Measurements from ENCODE around the gene CFAP161.
"Not testable (repeated sequence)": the region's sequence is repeated elsewhere in the genome, so short reads cannot be mapped to it uniquely, and the experiment has no call there.

Gene CFAP161

GRCh38 chr15:81111510-81112470 is 22.3 kb upstream of the CFAP161 start:
- ATAC-seq (replicated peaks; ENCODE audit: extremely low read depth, poor library complexity, severe bottlenecking) (no peak), DNase-seq (ENCODE audit: low spot score in 2 of 2) (no peak)
- Mint-ChIP-seq H3K27me3 (peaks cover 81% of the 10 kb centered on the region), H3K4me3 (no peak overlapping the region), H3K36me3 (ENCODE audit: insufficient read depth) (no peaks in the 10 kb centered on the region), H3K4me1 (no peaks in the 10 kb centered on the region), H3K27ac (ENCODE audit: low read depth) (no peak overlapping the region), H3K9me3 (no peaks in the 10 kb centered on the region)

GRCh38 chr15:81113204-81113657 is 20.8 kb upstream of the CFAP161 start:
- Mint-ChIP-seq H3K27ac (ENCODE audit: low read depth) (no peak overlapping the region), H3K36me3 (ENCODE audit: insufficient read depth) (no peaks in the 10 kb centered on the region), H3K4me1 (no peaks in the 10 kb centered on the region), H3K27me3 (peaks cover 86% of the 10 kb centered on the region), H3K4me3 (no peak overlapping the region), H3K9me3 (no peaks in the 10 kb centered on the region)
- no peak for ATAC-seq (replicated peaks; ENCODE audit: extremely low read depth, poor library complexity, severe bottlenecking)
- no peak for DNase-seq (ENCODE audit: low spot score in 2 of 2)

- no peak overlapping the region for H3K4me3 Mint-ChIP-seq
- H3K36me3 Mint-ChIP-seq (ENCODE audit: insufficient read depth) = no peaks in the 10 kb centered on the region
- no peaks in the 10 kb centered on the region for H3K9me3 Mint-ChIP-seq
- DNase-seq (ENCODE audit: low spot score in 2 of 2) = no peak
- no peaks in the 10 kb centered on the region for H3K4me1 Mint-ChIP-seq
- ATAC-seq (replicated peaks; ENCODE audit: extremely low read depth, poor library complexity, severe bottlenecking) = no peak
- H3K27me3 Mint-ChIP-seq = peaks cover 85% of the 10 kb centered on the region
- no peak overlapping the region for H3K27ac Mint-ChIP-seq (ENCODE audit: low read depth)
Observed at GRCh38 chr15:81113861-81114291, 20.2 kb upstream of the CFAP161 start.

DNA sequence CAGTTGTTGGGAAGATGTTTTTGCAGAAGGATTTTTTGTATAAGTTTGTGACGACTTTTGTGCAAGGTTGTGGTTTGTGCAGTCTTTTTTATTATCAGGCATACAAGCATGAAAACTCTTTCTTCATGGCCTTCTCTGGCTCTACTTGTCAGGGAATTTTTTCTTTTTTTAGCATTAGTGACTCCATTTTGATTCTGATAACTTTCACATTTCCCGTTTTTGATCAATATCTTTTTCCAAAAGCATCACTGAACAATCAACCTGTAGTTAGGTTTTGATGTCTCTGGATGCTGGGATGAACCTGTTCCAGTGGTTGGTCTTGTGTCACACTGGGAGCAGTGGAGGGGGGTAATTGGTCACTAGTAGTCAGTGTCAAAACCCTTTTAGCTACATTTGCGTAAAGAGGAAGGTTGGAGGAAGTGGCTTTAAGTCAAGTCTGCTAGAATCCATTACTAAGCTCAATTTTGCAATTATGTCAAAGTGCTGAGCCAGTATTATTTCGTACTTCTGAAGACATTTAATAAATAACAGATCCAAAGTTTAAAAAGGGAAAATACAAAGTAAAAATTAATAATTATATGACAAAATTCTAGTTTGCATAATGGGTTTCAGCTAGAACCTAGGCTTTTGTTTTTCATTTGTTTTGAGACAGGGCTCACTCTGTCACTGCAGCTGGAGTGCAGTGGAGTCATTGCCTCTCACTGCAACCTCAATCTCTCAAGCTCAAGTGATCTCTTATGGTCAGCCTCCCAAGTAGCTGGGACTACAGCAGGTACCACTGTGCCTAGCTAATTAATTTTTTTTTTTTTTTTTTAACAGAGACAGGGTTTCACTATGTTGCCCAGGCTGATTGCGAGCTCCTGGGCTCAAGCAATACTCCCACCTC is 18.8 kb upstream of the CFAP161 start:
- H3K36me3 Mint-ChIP-seq (ENCODE audit: insufficient read depth) = no peaks in the 10 kb centered on the region
- no peak for DNase-seq (ENCODE audit: low spot score in 2 of 2)
- H3K9me3 Mint-ChIP-seq = no peaks in the 10 kb centered on the region
- ATAC-seq (replicated peaks; ENCODE audit: extremely low read depth, poor library complexity, severe bottlenecking) = no peak
- H3K27ac Mint-ChIP-seq (ENCODE audit: low read depth) = no peak overlapping the region
- H3K4me1 Mint-ChIP-seq = no peaks in the 10 kb centered on the region
- H3K4me3 Mint-ChIP-seq = no peak overlapping the region
- peaks cover 75% of the 10 kb centered on the region for H3K27me3 Mint-ChIP-seq

DNA sequence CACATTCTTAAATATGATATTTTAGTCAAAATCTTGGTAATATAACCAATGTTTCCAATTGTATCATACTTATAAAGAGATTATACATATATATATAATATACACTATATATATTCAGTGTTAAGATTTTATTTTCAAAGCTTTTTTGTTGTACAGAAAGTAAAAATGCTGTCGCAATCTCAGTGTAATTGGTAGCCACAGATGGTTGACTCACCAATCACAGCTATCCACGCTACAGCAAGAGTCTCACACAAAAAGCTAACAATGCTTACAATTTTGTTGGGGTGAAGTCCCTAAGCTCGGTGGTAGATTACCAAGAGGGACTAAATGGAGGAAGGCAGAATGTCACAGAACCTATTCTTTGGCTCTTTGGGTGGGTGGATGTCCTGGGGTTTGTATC is 16.9 kb upstream of the CFAP161 start:
- H3K9me3 Mint-ChIP-seq = no peaks in the 10 kb centered on the region
- DNase-seq (ENCODE audit: low spot score in 2 of 2) (no peak), ATAC-seq (replicated peaks; ENCODE audit: extremely low read depth, poor library complexity, severe bottlenecking) (no peak)
- peaks cover 62% of the 10 kb centered on the region for H3K27me3 Mint-ChIP-seq
- H3K4me1 Mint-ChIP-seq = no peaks in the 10 kb centered on the region
- H3K4me3 Mint-ChIP-seq = no peak overlapping the region
- no peak overlapping the region for H3K27ac Mint-ChIP-seq (ENCODE audit: low read depth)
- no peaks in the 10 kb centered on the region for H3K36me3 Mint-ChIP-seq (ENCODE audit: insufficient read depth)

DNA sequence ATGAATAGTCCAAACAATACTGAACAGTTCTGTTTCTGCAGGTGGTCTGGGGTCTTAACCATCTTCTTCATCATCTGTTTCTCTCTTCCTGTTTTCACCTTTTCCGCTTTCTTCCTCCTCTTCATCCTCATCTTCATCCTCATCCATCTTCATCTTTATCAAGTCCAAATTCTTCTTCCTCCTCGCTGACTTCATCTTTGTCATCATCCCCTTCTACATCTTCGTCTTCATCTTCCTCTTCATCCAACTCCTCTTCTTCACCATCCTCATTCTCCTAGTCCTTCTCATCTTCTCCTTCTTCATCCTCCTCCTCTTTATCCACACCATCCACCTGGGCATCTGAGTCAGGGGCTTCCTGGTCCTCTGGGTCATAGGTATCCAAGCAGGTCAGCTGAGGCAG is 16.5 kb upstream of the CFAP161 start:
- Mint-ChIP-seq H3K27ac (ENCODE audit: low read depth) (no peak overlapping the region), H3K27me3 (peaks cover 62% of the 10 kb centered on the region), H3K4me1 (no peaks in the 10 kb centered on the region), H3K9me3 (no peaks in the 10 kb centered on the region), H3K4me3 (no peak overlapping the region), H3K36me3 (ENCODE audit: insufficient read depth) (no peaks in the 10 kb centered on the region)
- ATAC-seq (replicated peaks; ENCODE audit: extremely low read depth, poor library complexity, severe bottlenecking) (no peak), DNase-seq (ENCODE audit: low spot score in 2 of 2) (no peak)

DNA sequence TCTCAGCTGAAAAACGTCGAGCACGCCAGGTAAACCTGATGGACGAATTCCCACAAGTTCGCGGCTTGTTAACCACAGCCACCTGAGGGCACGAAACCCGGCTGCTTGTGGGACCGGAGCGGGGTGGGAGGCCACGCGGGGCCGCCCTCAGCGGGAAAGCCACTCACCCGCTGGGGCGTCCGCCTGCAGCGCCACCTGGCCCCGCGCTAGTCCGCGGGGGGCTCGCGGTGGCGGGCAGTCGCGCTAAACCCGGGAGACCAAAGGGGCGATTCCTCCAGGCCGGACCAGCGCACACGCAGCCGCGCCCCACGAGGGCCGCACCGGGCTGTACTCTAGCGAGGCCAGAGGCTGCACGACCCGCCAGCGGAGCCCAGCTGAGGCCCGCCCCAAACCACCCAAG is 15.7 kb upstream of the CFAP161 start:
- H3K9me3 Mint-ChIP-seq = no peaks in the 10 kb centered on the region
- H3K27ac Mint-ChIP-seq (ENCODE audit: low read depth) = no peak overlapping the region
- DNase-seq (ENCODE audit: low spot score in 2 of 2) (no peak), ATAC-seq (replicated peaks; ENCODE audit: extremely low read depth, poor library complexity, severe bottlenecking) (no peak)
- no peak overlapping the region for H3K4me3 Mint-ChIP-seq
- no peaks in the 10 kb centered on the region for H3K36me3 Mint-ChIP-seq (ENCODE audit: insufficient read depth)
- no peaks in the 10 kb centered on the region for H3K4me1 Mint-ChIP-seq
- peaks cover 64% of the 10 kb centered on the region for H3K27me3 Mint-ChIP-seq

DNA sequence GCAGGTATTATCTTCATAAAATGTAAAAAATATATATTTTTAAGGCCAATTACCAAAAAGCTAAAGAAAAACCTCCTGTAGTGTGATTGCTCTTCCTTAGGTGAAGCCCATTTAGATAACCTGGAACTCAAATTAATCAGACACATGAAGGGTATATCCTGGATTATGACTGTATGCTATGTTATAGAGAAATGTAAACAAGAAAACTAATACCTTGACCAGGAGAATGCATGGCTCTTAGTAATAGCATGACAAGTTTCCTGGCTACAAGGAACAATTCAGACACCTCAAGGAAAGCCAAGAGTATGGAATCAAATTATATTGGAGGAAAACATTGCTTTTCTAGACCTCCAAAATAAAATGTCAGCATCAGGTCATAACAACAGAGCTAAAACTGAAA is 14.0 kb upstream of the CFAP161 start:
- no peaks in the 10 kb centered on the region for H3K36me3 Mint-ChIP-seq (ENCODE audit: insufficient read depth)
- no peak for DNase-seq (ENCODE audit: low spot score in 2 of 2)
- ATAC-seq (replicated peaks; ENCODE audit: extremely low read depth, poor library complexity, severe bottlenecking) = no peak
- H3K27ac Mint-ChIP-seq (ENCODE audit: low read depth) = no peak overlapping the region
- H3K4me1 Mint-ChIP-seq = no peaks in the 10 kb centered on the region
- no peaks in the 10 kb centered on the region for H3K9me3 Mint-ChIP-seq
- H3K27me3 Mint-ChIP-seq = peaks cover 61% of the 10 kb centered on the region
- no peak overlapping the region for H3K4me3 Mint-ChIP-seq

DNA sequence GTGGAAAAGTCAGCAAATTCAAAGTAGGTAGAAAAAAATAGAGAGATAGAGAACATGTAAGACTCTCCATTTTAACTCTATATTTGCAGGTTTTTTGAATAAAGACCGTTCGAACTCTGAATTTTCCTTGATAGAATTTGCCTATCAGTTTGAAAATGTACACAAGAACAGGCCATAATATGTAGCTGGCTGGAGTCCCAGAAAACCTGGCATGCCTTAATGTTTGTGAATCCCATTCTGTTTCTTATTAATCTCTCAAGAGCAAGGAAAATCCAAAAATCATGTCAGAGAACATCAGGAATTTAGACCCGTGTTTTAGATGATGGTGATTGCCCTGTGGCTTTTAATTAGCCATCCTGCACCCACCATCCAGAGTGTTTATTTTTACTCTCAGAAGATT is 7.2 kb upstream of the CFAP161 start:
- H3K4me1 Mint-ChIP-seq = no peaks in the 10 kb centered on the region
- ATAC-seq (replicated peaks; ENCODE audit: extremely low read depth, poor library complexity, severe bottlenecking) (no peak), DNase-seq (ENCODE audit: low spot score in 2 of 2) (no peak)
- no peak overlapping the region for H3K4me3 Mint-ChIP-seq
- H3K27ac Mint-ChIP-seq (ENCODE audit: low read depth) = no peak overlapping the region
- no peaks in the 10 kb centered on the region for H3K36me3 Mint-ChIP-seq (ENCODE audit: insufficient read depth)
- H3K27me3 Mint-ChIP-seq = peaks cover 78% of the 10 kb centered on the region
- H3K9me3 Mint-ChIP-seq = no peaks in the 10 kb centered on the region

- not testable (repeated sequence) for H3K4me3 Mint-ChIP-seq; H3K9me3 Mint-ChIP-seq; H3K27ac Mint-ChIP-seq (ENCODE audit: low read depth); H3K4me1 Mint-ChIP-seq; ATAC-seq (replicated peaks; ENCODE audit: extremely low read depth, poor library complexity, severe bottlenecking); DNase-seq (ENCODE audit: low spot score in 2 of 2); H3K36me3 Mint-ChIP-seq (ENCODE audit: insufficient read depth)
- H3K27me3 Mint-ChIP-seq = peaks cover 47% of the 10 kb centered on the region
Observed at GRCh38 chr15:81141478-81141877, 7.4 kb downstream of the CFAP161 start.

GRCh38 chr15:81146006-81146405 is 11.9 kb downstream of the CFAP161 start:
- ATAC-seq (replicated peaks; ENCODE audit: extremely low read depth, poor library complexity, severe bottlenecking) (no peak), DNase-seq (ENCODE audit: low spot score in 2 of 2) (no peak)
- Mint-ChIP-seq H3K9me3 (no peaks in the 10 kb centered on the region), H3K27me3 (peaks cover 37% of the 10 kb centered on the region), H3K4me3 (no peak overlapping the region), H3K36me3 (ENCODE audit: insufficient read depth) (peaks cover 3% of the 10 kb centered on the region), H3K27ac (ENCODE audit: low read depth) (no peak overlapping the region), H3K4me1 (no peaks in the 10 kb centered on the region)

DNA sequence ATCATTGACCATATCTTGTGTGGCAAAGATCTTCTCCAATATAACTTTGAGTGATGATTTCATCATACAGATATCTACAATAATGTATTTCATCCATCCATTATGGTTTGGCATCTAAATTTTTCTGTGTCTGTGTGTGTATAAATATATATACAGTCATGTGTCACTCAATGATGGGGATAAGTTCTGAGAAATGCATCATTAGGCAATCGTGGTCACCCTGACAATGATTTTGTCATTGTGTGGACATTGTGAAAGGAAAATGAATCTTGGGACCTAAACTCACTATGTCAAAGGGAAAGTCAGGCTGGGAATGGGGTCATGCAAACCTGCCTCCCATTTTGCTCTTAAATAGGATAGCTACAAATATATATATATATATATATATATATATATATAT is 12.4 kb downstream of the CFAP161 start:
- no peak for ATAC-seq (replicated peaks; ENCODE audit: extremely low read depth, poor library complexity, severe bottlenecking)
- Mint-ChIP-seq H3K9me3 (no peaks in the 10 kb centered on the region), H3K36me3 (ENCODE audit: insufficient read depth) (peaks cover 3% of the 10 kb centered on the region), H3K4me1 (no peaks in the 10 kb centered on the region), H3K27me3 (peaks cover 41% of the 10 kb centered on the region), H3K4me3 (no peak overlapping the region), H3K27ac (ENCODE audit: low read depth) (no peak overlapping the region)
- no peak for DNase-seq (ENCODE audit: low spot score in 2 of 2)
